GM13977 (cell line): ENCODE data around the gene RPE.

Experiments
- DNase-seq: peaks from one replicate; pipeline ENCODE4 v3.0.0; 2012; ENCODE audit warnings: low spot score
- in situ Hi-C: fragments of 300-500 bp; cut with MboI; formaldehyde crosslinking; loops from one replicate; pipeline ENCODE4 v1.12.0; 2022; ENCODE audit warnings: low sequenced_read_pairs, low pct_unique_long_range_greater_than_20kb, mixed read lengths, inconsistent platforms; ENCODE audit not compliant: unreplicated experiment
- TF ChIP-seq, protein P1 (sequence below): IDR thresholded peaks from 2 replicates; pipeline ENCODE4 v1.5.1; 2012; ENCODE audit warnings: mild to moderate bottlenecking, control low read depth; ENCODE audit not compliant: insufficient read depth; ENCODE audit errors: extremely low read depth, missing control alignments

RPE gene

DNA sequence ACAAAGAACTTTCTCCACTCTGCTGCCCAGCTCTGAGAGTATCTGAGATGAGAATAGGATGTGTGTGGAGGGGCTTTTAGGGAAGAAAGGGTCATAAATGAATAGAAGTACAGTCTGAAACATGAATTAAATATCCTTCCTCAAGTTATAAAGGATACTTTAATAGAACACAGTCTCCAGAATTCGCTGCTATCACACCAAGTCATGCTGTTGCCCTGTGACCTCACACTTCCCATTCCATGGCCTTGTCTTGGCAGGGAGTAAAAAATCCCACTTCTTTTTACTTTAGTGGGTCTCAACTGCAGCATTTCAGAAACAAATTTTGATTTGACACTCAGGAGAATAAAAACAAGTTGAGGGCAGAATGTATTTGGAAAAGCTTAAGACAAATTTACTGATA lies 3.8 kb upstream of the RPE start:
- no peak for DNase-seq
- TF ChIP-seq, protein P1, sequence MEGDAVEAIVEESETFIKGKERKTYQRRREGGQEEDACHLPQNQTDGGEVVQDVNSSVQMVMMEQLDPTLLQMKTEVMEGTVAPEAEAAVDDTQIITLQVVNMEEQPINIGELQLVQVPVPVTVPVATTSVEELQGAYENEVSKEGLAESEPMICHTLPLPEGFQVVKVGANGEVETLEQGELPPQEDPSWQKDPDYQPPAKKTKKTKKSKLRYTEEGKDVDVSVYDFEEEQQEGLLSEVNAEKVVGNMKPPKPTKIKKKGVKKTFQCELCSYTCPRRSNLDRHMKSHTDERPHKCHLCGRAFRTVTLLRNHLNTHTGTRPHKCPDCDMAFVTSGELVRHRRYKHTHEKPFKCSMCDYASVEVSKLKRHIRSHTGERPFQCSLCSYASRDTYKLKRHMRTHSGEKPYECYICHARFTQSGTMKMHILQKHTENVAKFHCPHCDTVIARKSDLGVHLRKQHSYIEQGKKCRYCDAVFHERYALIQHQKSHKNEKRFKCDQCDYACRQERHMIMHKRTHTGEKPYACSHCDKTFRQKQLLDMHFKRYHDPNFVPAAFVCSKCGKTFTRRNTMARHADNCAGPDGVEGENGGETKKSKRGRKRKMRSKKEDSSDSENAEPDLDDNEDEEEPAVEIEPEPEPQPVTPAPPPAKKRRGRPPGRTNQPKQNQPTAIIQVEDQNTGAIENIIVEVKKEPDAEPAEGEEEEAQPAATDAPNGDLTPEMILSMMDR, result no peak
- in situ Hi-C loops, result no loop called here

GRCh38 chr2:210000464-210001324 lies 1.7 kb upstream of the RPE start:
- in situ Hi-C loops, result no loop called here
- no peak for DNase-seq

GRCh38 chr2:210003359-210003758 lies 921 bp downstream of the RPE start:
- DNase-seq, result no peak
- in situ Hi-C loops, result no loop called here
- TF ChIP-seq, protein P1, result no peak

More at GRCh38 chr2:210000464-210001324, 1.7 kb upstream of the RPE start:
- TF ChIP-seq, protein P1, result no peak

GRCh38 chr2:210004881-210005280 lies 2.4 kb downstream of the RPE start:
- in situ Hi-C loops, result no loop called here
- DNase-seq, result no peak
- TF ChIP-seq, protein P1, result no peak

- in situ Hi-C loops, result no loop called here
- DNase-seq, result no peak
- TF ChIP-seq, protein P1, result no peak
These were observed 5.5 kb downstream of the RPE start for GRCh38 chr2:210007895-210008294.

DNA sequence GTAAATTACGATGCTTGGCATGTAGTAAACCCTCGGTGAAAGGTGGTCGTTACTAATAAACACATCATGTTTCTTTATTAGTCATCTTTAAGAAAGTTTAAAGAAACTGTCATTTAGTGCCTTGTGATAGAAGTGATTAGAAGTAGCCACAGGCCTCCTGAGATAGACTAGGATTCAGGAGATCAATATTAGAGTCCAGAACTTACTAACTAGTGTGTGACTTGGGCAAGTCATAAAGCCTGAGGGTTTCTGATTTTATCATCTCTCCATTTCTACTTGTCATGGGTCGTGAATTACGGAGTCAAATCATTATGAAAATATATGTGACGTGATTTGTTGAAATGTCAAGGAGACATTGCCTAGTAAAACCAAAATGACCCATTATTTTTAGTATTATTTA lies 6.7 kb downstream of the RPE start:
- TF ChIP-seq, protein P1, result no peak
- in situ Hi-C loops, result no loop called here

More for the DNA sequence above, 6.7 kb downstream of the RPE start:
- DNase-seq, result no peak
